Epithelial cell of proximal tubule (primary cell): ENCODE results near the gene CLIP2. TPM values are rescaled to one million over a fixed set of nuclear protein-coding genes. Genes with fewer than 3 reads are reported as not detected.

Experiments
- DNase-seq: peaks from one replicate; pipeline ENCODE4 v3.0.0-alpha.2; 2011; ENCODE audit warnings: low read depth
- H3K4me3 ChIP-seq: 2 replicates; pipeline ENCODE4 v1.5.1; 2011; ENCODE audit warnings: low read depth, mild to moderate bottlenecking, low read length
- total RNA-seq: library from RNA; depleted of rRNA; stranded (reverse); fragments of >200 nt; gene quantifications from 2 replicates; pipeline ENCODE4 v1.2.3, GENCODE V29; 2015
- TF ChIP-seq, protein P1 (sequence below): conservative IDR thresholded peaks from 2 replicates; pipeline ENCODE4 v1.5.1; 2012; ENCODE audit warnings: low read depth, mild to moderate bottlenecking, low read length

The CLIP2 gene
- total RNA-seq, 1 donor from 2014 or later, result 34.3 TPM

GRCh38 chr7:74300926-74301325, 11.7 kb downstream of the CLIP2 start:
- DNase-seq, result no peak
- no peak overlapping the region for H3K4me3 ChIP-seq
- TF ChIP-seq, protein P1, sequence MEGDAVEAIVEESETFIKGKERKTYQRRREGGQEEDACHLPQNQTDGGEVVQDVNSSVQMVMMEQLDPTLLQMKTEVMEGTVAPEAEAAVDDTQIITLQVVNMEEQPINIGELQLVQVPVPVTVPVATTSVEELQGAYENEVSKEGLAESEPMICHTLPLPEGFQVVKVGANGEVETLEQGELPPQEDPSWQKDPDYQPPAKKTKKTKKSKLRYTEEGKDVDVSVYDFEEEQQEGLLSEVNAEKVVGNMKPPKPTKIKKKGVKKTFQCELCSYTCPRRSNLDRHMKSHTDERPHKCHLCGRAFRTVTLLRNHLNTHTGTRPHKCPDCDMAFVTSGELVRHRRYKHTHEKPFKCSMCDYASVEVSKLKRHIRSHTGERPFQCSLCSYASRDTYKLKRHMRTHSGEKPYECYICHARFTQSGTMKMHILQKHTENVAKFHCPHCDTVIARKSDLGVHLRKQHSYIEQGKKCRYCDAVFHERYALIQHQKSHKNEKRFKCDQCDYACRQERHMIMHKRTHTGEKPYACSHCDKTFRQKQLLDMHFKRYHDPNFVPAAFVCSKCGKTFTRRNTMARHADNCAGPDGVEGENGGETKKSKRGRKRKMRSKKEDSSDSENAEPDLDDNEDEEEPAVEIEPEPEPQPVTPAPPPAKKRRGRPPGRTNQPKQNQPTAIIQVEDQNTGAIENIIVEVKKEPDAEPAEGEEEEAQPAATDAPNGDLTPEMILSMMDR, result no peak

GRCh38 chr7:74302745-74303221, 13.6 kb downstream of the CLIP2 start:
- TF ChIP-seq, protein P1, result no peak
- DNase-seq, result no peak
- H3K4me3 ChIP-seq, result no peak overlapping the region

GRCh38 chr7:74304550-74304949, 15.3 kb downstream of the CLIP2 start:
- DNase-seq, result no peak
- TF ChIP-seq, protein P1, result no peak

DNA sequence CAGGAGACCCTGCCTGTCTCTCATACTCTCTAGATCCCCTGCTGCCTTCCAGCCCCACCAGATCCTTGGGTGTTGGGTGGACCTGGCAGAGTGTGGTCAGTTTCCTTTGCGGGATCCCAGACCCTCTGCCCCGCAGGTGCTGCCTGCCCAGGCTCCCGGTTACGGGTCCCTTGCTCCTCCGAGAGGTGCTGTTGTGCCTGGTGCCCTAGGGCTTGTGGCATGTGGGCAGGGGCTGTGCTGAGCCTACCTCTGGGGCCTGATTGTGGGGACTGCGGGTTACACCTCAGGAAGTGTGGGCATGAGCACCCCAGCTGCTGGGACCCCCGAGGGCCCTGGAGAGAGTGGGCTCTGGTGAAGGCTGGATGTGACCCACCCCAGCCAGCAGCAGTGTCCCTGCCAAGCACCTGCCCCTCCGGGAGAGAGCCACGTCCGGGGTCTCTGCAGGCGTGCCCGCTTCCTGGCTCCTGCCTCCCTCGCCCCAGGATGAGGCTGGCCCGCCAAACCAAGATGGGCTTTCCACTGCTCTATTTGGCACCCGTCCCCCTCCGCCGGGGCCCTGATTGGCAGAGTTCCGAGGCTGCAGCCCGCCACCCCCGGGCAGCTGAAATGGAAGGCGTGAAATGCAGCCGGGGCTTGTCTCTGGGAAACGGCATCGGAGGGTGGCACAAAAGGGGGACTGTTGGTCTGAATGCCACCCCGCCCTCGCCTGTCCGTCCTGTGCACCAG, 17.0 kb downstream of the CLIP2 start:
- H3K4me3 ChIP-seq, result no peak overlapping the region
- DNase-seq, result no peak
- TF ChIP-seq, protein P1, result no peak

More at GRCh38 chr7:74304550-74304949, 15.3 kb downstream of the CLIP2 start:
- H3K4me3 ChIP-seq, result no peak overlapping the region

GRCh38 chr7:74306730-74307469, 17.7 kb downstream of the CLIP2 start:
- peak overlapping the region; percentile 2 for H3K4me3 ChIP-seq
- TF ChIP-seq, protein P1, result no peak
- DNase-seq, result no peak

DNA sequence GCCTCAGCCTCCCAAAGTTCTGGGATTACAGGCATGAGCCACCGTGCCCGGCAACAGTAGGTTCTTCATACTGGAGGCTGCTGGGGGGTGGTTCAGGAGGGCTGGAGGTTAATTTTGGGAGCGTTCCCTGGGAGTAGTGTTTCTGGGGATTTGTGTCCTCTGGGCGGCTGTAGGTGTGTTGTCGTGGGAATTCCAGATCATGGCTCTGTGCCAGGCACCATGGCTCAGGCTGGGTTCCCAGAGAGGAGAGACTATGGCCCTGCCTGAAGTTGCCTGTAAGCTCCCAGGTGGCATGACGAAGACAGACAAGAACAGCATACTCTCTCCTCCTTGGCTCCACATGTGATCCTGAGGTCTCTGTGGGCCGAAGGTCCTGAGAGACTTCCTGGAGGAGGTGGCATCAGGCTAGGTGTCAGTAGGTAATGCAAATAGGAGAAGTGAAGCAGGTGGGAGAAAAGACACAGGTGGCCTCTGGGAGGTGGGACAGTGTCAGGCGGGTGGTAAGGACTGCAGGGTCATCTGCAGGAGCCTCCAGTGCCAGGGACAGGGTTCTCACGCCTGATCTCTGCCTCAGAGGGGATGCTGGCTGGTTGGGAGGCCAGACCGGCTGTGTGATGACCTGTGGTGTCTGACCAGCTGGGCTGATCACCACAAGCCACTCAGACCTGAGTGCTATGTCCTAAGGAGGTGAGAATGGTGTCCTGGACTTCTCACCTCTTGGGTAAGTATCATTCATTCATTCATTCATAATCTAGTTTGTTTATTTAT, 18.7 kb downstream of the CLIP2 start:
- TF ChIP-seq, protein P1, result no peak
- no peak overlapping the region for H3K4me3 ChIP-seq
- no peak for DNase-seq
